HCT116 (cell line): ENCODE data around the gene NXPH2. TPM values are rescaled to one million over a fixed set of nuclear protein-coding genes. Genes with fewer than 3 reads are reported as not detected.

Experiments
- ATAC-seq: fragments of 200-7000 bp; cut with Tn5 transposase; 2 replicates; pipeline ENCODE4 v1.9.1; 2020; ENCODE audit warnings: mild to moderate bottlenecking, moderate library complexity
- BruUV-seq: library from RNA; stranded (reverse); fragments of 400-500 nt; replicated peaks from 2 replicates; lab custom pipeline; 2021; lab: Mats Ljungman, UMichigan
- CTCF ChIA-PET: fragments of 300-600 bp; sonication (Branson Sonifier 250); formaldehyde crosslinking; loops from one replicate; lab custom pipeline; 2021; ENCODE audit warnings: antibody characterized with exemption; lab: Charles Lee
- POLR2A ChIA-PET: fragments of 300-600, 350-600 bp; sonication (Branson Sonifier 250); formaldehyde crosslinking; loops from one replicate; lab custom pipeline; 2021; ENCODE audit warnings: antibody characterized with exemption; lab: Charles Lee
- RAD21 ChIA-PET, 2 experiments: fragments of 300-600 bp; sonication (Branson Sonifier 250); formaldehyde crosslinking; loops; one replicate each; lab custom pipeline; 2023; ENCODE audit warnings: low total read pairs in 2 of 2; ENCODE audit not compliant: uncharacterized antibody in 2 of 2, unreplicated experiment in 2 of 2, low non-redundant PET in 1 of 2; lab: Charles Lee
- DNase-seq: peaks from one replicate; pipeline ENCODE4 v3.0.0-alpha.2; 2010; ENCODE audit warnings: low read depth, low spot score
- H2AFZ ChIP-seq: fragments of 200-600 bp; shearing (Covaris generic), sonication (generic); 2 replicates; pipeline ENCODE4 v1.6.1; 2017; ENCODE audit warnings: low read depth, mixed run types, mixed read lengths, antibody characterized with exemption, low read length; ENCODE audit not compliant: poor library complexity, severe bottlenecking
- H3K27ac ChIP-seq: 2 replicates; pipeline ENCODE4 v1.5.1; 2012; ENCODE audit warnings: low read depth, low read length
- H3K27me3 ChIP-seq: fragments of 200-600 bp; sonication (generic); 2 replicates; pipeline ENCODE4 v1.6.1; 2016; ENCODE audit warnings: mixed run types, low read length, mixed read lengths; ENCODE audit not compliant: insufficient read depth
- H3K36me3 ChIP-seq, 2 experiments: fragments of 200-500 bp in 1 of 2; fragments of 200-600 bp in 1 of 2; sonication (Bioruptor generic) in 1 of 2; sonication (generic) in 1 of 2; 2 replicates each; pipeline versions ENCODE4 v1.5.1 to v1.6.1; 2014 to 2016; ENCODE audit warnings: low read length in 2 of 2, inconsistent platforms in 1 of 2, mixed read lengths in 1 of 2, mixed run types in 1 of 2; ENCODE audit not compliant: insufficient read depth in 2 of 2, control insufficient read depth in 1 of 2
- H3K4me1 ChIP-seq, 2 experiments: fragments of 200-600 bp in 1 of 2; sonication (generic) in 1 of 2; 2 replicates each; pipeline versions ENCODE4 v1.5.1 to v1.6.1; 2012 to 2017; ENCODE audit warnings: low read length in 2 of 2, inconsistent platforms in 1 of 2, mild to moderate bottlenecking in 1 of 2, mixed read lengths in 1 of 2, mixed run types in 1 of 2, moderate library complexity in 1 of 2; ENCODE audit not compliant: insufficient read depth in 2 of 2, control insufficient read depth in 1 of 2
- H3K4me2 ChIP-seq: fragments of 200-600 bp; sonication (generic); 2 replicates; pipeline ENCODE4 v1.6.1; 2017; ENCODE audit warnings: mixed run types, low read length, mixed read lengths
- H3K4me3 ChIP-seq, 2 experiments: fragments of 200-600 bp in 1 of 2; sonication (generic) in 1 of 2; replicated peaks in 1 of 2; 2 replicates each; pipeline ENCODE4 v1.5.1; 2011 to 2016; ENCODE audit warnings: low read length in 2 of 2, control low read depth in 1 of 2, low read depth in 1 of 2, mild to moderate bottlenecking in 1 of 2, mixed read lengths in 1 of 2, mixed run types in 1 of 2
- H3K79me2 ChIP-seq: fragments of 200-600 bp; sonication (generic); 2 replicates; pipeline ENCODE4 v1.6.1; 2017; ENCODE audit warnings: mild to moderate bottlenecking, mixed run types, low read length, moderate library complexity, mixed read lengths; ENCODE audit not compliant: insufficient read depth
- H3K9ac ChIP-seq: fragments of 200-600 bp; sonication (generic); 2 replicates; pipeline ENCODE4 v1.6.1; 2016; ENCODE audit warnings: low read length, mixed read lengths
- H3K9me2 ChIP-seq: fragments of 200-600 bp; sonication (generic), shearing (Covaris generic); 2 replicates; pipeline ENCODE4 v1.6.1; 2017; ENCODE audit warnings: mixed run types, mild to moderate bottlenecking, moderate library complexity; ENCODE audit not compliant: insufficient read depth
- H3K9me3 ChIP-seq, 2 experiments: fragments of 200-500 bp in 1 of 2; fragments of 200-600 bp in 1 of 2; sonication (Bioruptor generic) in 1 of 2; sonication (generic) in 1 of 2; 2 replicates each; pipeline ENCODE4 v1.6.1; 2014 to 2017; ENCODE audit warnings: low read length in 2 of 2, mixed read lengths in 2 of 2, inconsistent platforms in 1 of 2, low read depth in 1 of 2, mild to moderate bottlenecking in 1 of 2, mixed run types in 1 of 2, moderate library complexity in 1 of 2; ENCODE audit not compliant: control insufficient read depth in 1 of 2, insufficient read depth in 1 of 2
- H4K20me1 ChIP-seq: fragments of 200-600 bp; sonication (generic), shearing (Covaris generic); 2 replicates; pipeline ENCODE4 v1.6.1; 2017; ENCODE audit warnings: mixed run types, mild to moderate bottlenecking, moderate library complexity; ENCODE audit not compliant: insufficient read depth
- CEBPB ChIP-seq: IDR thresholded peaks from 2 replicates; pipeline ENCODE4 v1.6.1; 2012; ENCODE audit warnings: low read depth
- CTCF ChIP-seq, 3 experiments: fragments of 200-600 bp in 1 of 3; sonication (generic) in 1 of 3; IDR thresholded peaks in 2 of 3; conservative IDR thresholded peaks in 1 of 3; 2 replicates each; pipeline ENCODE4 v1.5.1; 2012 to 2017; ENCODE audit warnings: low read depth in 2 of 3, low read length in 2 of 3, antibody characterized with exemption in 1 of 3, borderline replicate concordance in 1 of 3, control low read depth in 1 of 3, mild to moderate bottlenecking in 1 of 3, mixed read lengths in 1 of 3, mixed run types in 1 of 3, moderate library complexity in 1 of 3; ENCODE audit not compliant: insufficient read depth in 1 of 3
- ELF1 ChIP-seq: IDR thresholded peaks from 2 replicates; pipeline ENCODE4 v1.6.1; 2012; ENCODE audit warnings: low read depth, borderline replicate concordance
- JUND ChIP-seq: IDR thresholded peaks from 2 replicates; pipeline ENCODE4 v1.6.1; 2012
- POLR2A ChIP-seq: IDR thresholded peaks from 2 replicates; pipeline ENCODE4 v1.7.0; 2011; ENCODE audit warnings: borderline replicate concordance; ENCODE audit not compliant: insufficient read depth, insufficient read length; ENCODE audit errors: extremely low read depth
- RAD21 ChIP-seq: IDR thresholded peaks from 2 replicates; pipeline ENCODE4 v1.6.1; 2012; ENCODE audit warnings: low read depth, mild to moderate bottlenecking
- REST ChIP-seq: IDR thresholded peaks from 2 replicates; pipeline ENCODE4 v1.6.1; 2012; ENCODE audit warnings: low read depth
- SIN3A ChIP-seq: IDR thresholded peaks from 2 replicates; pipeline ENCODE4 v1.6.1; 2012; ENCODE audit warnings: low read depth
- SP1 ChIP-seq: IDR thresholded peaks from 2 replicates; pipeline ENCODE4 v1.6.1; 2012; ENCODE audit warnings: low read depth
- SRF ChIP-seq: IDR thresholded peaks from 2 replicates; pipeline ENCODE4 v1.6.1; 2012; ENCODE audit warnings: low read depth
- TCF7L2 ChIP-seq: IDR thresholded peaks from 2 replicates; pipeline ENCODE4 v1.7.0; 2011; ENCODE audit warnings: borderline replicate concordance, inconsistent platforms; ENCODE audit not compliant: insufficient read depth, insufficient read length; ENCODE audit errors: extremely low read depth
- YY1 ChIP-seq: IDR thresholded peaks from 2 replicates; pipeline ENCODE4 v1.6.1; 2011; ENCODE audit warnings: low read length, low read depth, moderate library complexity, mild to moderate bottlenecking; ENCODE audit not compliant: insufficient replicate concordance; ENCODE audit errors: extremely low read depth
- ZFX ChIP-seq: fragments of 450-650 bp; IDR thresholded peaks from 2 replicates; pipeline ENCODE4 v1.6.1; 2017
- intact Hi-C: fragments of 100-400 bp; cut with micrococcal nuclease; formaldehyde crosslinking; loops from 2 replicates; pipeline ENCODE4 v1.10.0; 2022
- total RNA-seq: library from RNA; stranded (reverse); gene quantifications from one replicate; pipeline ENCODE4 v1.2.1, GENCODE V29; 2021; ENCODE audit not compliant: unreplicated experiment
- TF ChIP-seq, protein P1 (sequence below): IDR thresholded peaks from 2 replicates; pipeline ENCODE4 v1.6.1; 2012
- TF ChIP-seq, protein P2 (sequence below): IDR thresholded peaks from 2 replicates; pipeline ENCODE4 v1.6.1; 2012

Gene NXPH2
- total RNA-seq, 1 experiment from 2014 or later, result not detected

GRCh38 chr2:138707392-138708074 is 72.7 kb downstream of the NXPH2 start:
- Histone ChIP-seq H3K4me3 (no peak overlapping the region), H3K27me3 (no peaks in the 10 kb centered on the region), H3K9me3 (no peaks in the 10 kb centered on the region), H3K9ac (no peak overlapping the region), H3K36me3 (no peaks in the 10 kb centered on the region), H3K4me2 (no peak overlapping the region), H4K20me1 (no peaks in the 10 kb centered on the region), H3K79me2 (no peaks in the 10 kb centered on the region), H3K4me1 (peaks cover 0 to 4% of the 10 kb centered on the region in 2 experiments; a peak in 1 of 4 replicates), H3K9me2 (no peaks in the 10 kb centered on the region), H3K27ac (no peak overlapping the region), H2AFZ (no peak overlapping the region)
- RAD21 ChIA-PET, result no interaction called here
- ATAC-seq, result no peak
- CTCF ChIA-PET, result no interaction called here
- intact Hi-C loops, result no loop called here
- DNase-seq, result no peak
- POLR2A ChIA-PET, result no interaction called here
- BruUV-seq, result no TSS peak
- TF ChIP-seq SP1 (no peak), POLR2A (no peak), REST (no peak), CTCF (IDR thresholded peaks at IDR 0.05 in 2 of 3, conservative IDR thresholded peaks at IDR 0.05 in 1 of 3; ENCODE audit: borderline replicate concordance in 1 of 3, insufficient read depth in 1 of 3, low read depth in 2 of 3, low read length in 2 of 3) (no peak), JUND (no peak), TCF7L2 (no peak), SIN3A (no peak), SRF (no peak), ZFX (no peak), RAD21 (no peak), YY1 (no peak), CEBPB (no peak), ELF1 (no peak)
- TF ChIP-seq, protein P1, sequence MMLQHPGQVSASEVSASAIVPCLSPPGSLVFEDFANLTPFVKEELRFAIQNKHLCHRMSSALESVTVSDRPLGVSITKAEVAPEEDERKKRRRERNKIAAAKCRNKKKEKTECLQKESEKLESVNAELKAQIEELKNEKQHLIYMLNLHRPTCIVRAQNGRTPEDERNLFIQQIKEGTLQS, result no peak
- TF ChIP-seq, protein P2, sequence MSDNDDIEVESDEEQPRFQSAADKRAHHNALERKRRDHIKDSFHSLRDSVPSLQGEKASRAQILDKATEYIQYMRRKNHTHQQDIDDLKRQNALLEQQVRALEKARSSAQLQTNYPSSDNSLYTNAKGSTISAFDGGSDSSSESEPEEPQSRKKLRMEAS, result no peak
